Measurements from ENCODE around the gene SNAPC3.

SNAPC3 gene

GRCh38 chr9:15492485-15493150 is 69.9 kb downstream of the SNAPC3 start:
- DNase-seq: no peak

- DNase-seq: no peak
Observed at GRCh38 chr9:15498246-15498995, 75.7 kb downstream of the SNAPC3 start.

DNA sequence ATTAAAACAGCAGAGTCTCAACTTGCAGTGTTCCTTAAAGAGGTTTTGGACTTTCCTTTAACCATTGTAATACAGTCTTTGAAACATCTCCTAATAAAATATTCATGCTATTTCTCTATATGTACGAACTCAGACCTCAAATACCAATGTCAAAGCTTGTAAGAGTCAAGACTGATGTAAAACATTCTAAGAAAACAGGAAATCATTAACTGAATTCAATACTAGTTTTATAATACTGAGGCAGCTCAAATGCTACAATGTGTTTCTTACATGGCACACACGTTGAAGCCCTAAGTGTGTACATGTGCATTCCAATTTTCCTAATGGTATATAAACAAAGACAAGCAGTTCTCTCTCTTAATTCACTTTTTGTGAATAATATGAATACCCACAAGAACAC is 76.5 kb downstream of the SNAPC3 start:
- no peak for DNase-seq

DNA sequence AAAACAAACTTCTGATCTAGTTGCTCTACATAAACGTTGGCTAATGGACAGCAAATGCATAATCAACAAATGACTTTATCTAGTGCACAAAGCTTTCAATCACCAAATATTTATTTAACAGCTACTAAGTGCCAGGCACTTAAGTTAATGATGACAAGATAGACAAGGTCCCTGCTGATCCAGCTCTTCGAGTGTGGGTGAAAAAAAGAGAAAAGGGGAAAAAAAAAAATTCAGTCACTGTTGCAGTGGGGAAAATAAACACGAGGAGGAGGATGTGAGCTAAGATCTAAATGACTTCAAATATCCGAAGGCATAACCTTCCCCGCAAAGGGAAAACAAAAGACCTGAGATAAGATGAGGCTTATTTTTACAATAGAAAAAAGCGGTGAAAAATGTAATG is 78.5 kb downstream of the SNAPC3 start:
- no peak for DNase-seq

DNA sequence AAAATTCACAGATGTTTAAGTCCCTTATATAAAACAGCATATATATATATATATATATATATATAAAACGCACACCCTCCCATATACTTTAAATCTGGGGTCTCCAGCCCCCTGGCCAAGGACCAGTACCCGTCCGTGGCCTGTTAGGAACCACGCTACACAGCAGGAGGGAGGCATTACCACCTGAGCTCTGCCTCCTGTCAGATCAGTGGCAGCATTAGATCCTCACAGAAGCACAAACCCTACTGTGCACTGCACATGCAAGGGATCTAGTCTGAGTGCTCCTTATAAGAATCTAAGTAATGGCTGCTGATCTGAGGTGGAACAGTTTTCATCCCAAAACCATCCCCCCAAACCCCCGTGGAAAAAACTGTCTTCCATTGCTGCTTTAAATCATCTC is 79.1 kb downstream of the SNAPC3 start:
- DNase-seq: no peak

GRCh38 chr9:15505921-15506320 is 83.2 kb downstream of the SNAPC3 start:
- DNase-seq: peak; percentile 52 to 53

DNA sequence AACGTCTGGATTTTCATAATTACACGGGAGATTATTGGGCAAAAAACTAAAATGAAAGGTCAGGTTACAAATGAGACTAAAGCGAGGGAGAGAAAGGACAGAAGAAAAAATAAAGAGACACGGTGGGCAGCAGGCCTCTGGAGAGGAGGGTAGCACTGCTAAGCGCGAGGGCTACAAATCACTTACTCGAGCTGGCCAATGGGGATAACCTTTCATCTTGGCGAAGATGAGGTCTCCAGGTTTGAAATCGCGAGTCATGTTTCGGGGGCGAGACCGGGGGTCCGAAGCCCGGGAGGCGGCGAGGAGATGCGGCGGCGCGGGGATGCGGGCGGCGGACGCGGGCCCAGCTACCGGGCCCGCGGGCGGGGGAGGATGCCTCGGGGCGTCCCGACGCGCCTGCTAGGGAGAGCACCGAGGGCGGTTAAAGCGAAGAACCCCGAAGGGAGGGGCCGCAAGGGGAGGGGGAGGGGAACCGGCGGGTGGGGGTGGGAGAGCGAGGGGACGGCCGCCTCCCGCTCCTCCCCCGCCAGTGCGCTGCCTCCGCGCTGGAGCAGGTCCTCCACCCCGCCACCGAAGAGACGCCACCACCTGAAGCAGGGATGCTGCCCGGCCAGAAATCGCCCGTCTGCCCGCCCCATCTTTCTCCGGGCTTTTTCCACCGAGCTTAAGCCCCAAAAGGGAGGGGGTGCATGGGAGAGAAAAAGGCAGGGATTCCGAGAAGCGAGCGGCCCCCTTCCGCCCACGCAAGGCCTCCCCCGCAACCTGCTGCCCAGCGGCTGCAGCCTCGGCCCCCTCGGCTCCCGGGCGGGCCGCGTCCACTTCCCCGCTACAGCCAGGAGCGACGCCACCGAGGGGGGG is 87.5 kb downstream of the SNAPC3 start:
- DNase-seq: peak in 1 of 2 donors; percentile 8

DNA sequence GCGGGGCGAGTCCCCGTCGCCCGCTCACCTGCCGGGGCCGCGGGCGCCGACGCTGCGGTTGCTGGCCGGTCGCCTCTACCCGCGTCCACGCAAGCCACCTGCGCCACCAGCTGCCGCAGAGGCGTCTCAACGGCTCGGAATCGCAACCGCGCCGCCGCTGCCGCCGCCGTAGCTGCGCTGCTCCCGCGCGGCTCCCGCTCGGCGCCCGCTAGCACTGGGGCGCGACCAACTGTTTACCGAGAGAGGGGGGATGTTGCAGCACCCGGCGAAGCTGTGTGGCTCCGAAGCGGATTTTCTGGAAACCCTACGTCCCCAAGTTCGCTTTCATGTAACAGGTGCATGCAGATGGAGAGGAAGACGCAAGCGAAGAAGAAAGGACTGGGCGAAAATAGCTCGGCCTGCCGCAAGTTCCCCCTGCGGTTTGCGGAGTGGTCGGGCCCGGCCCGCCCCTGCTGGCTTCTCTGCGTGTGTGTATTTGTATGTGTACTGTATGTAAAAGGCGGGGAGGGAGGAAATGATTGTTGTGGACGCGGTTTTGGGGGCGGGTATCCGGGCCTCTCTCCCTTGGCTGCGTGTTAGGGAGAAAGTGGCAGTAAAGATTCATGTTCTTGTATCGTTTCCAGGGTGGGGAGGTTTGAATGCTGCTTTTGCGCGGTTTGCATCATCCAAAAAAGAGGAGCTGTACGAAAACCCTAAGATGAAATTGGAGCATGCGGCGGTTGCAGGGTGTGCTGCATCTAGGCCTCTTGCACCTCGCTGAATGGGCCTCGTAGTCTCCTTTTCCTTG is 88.3 kb downstream of the SNAPC3 start, which contains the start of gene PSIP1:
TSS of gene PSIP1 (minus strand) at position 182 of the 787 bp plus-strand sequence. CDS start 782 bp downstream, outside the sequence.
- DNase-seq: peak; percentile 78 to 79

Data from inflammatory macrophage (primary cell).